ENCODE data around the gene RFESD. TPM values are rescaled to one million over a fixed set of nuclear protein-coding genes. Genes with fewer than 3 reads are reported as not detected.
"Not testable (repeated sequence)": the region's sequence is repeated elsewhere in the genome, so short reads cannot be mapped to it uniquely, and the experiment has no call there.

Gene RFESD
- total RNA-seq, 1 donor from 2014 or later, result 4.4 TPM

DNA sequence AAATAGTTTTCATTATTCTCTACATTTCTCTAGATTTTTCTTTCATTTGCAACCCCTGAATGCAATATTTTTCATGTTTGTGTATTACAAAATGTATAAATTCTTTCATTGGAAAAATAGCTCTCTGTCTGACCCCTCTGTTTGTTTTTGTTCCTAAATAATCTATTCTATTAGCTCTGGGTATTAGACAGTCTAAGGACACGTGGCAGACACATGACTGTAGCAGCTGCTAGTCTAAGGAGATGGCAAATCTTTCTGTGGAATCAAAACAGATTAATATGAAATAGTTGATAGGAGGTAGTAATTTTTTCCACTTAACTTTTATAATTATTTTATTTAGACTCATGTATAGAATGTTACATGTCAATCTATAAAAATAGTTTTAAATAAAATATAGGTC is 57.6 kb downstream of the RFESD start:
- Mint-ChIP-seq H3K27ac (no peak overlapping the region), H3K27me3 (ENCODE audit: insufficient read depth, low read depth) (no peaks in the 10 kb centered on the region), H3K4me3 (no peak overlapping the region), H3K9me3 (no peaks in the 10 kb centered on the region), H3K36me3 (no peaks in the 10 kb centered on the region), H3K4me1 (no peaks in the 10 kb centered on the region)
- TF ChIP-seq EZH2 (IDR thresholded peaks at IDR 0.05) (no peak), CTCF (IDR thresholded peaks at IDR 0.05) (no peak), EZH2phosphoT487 (IDR thresholded peaks at IDR 0.05) (no peak)
- no peak overlapping the region for H3K9ac ChIP-seq
- H4K20me1 ChIP-seq (ENCODE audit: low read depth), result no peaks in the 10 kb centered on the region
- H3K36me3 ChIP-seq, result no peaks in the 10 kb centered on the region
- H3K27ac ChIP-seq, result no peak overlapping the region
- H3K79me2 ChIP-seq (ENCODE audit: low read depth), result no peaks in the 10 kb centered on the region
- no peaks in the 10 kb centered on the region for H3K27me3 ChIP-seq
- no peak overlapping the region for H3K4me3 ChIP-seq
- no peak for DNase-seq (ENCODE audit: low spot score)
- H3K9me3 ChIP-seq (ENCODE audit: low read depth), result no peaks in the 10 kb centered on the region
- no peak overlapping the region for H3K4me2 ChIP-seq
- no peak overlapping the region for H2AFZ ChIP-seq (replicated peaks)
- peaks cover 7% of the 10 kb centered on the region for H3K4me1 ChIP-seq
- no peaks in the 10 kb centered on the region for H3F3A ChIP-seq (ENCODE audit: low read depth)

GRCh38 chr5:95706196-95706595 is 59.6 kb downstream of the RFESD start:
- not testable (repeated sequence) for H3K4me2 ChIP-seq; H3K27me3 Mint-ChIP-seq (ENCODE audit: insufficient read depth, low read depth); H3K27ac Mint-ChIP-seq; H3K4me1 Mint-ChIP-seq; H3K9ac ChIP-seq; H2AFZ ChIP-seq (replicated peaks); H3K4me3 Mint-ChIP-seq; H3K27ac ChIP-seq; H3K36me3 Mint-ChIP-seq; H3K9me3 Mint-ChIP-seq; H3K4me3 ChIP-seq; H3K9me3 ChIP-seq (ENCODE audit: low read depth); H3F3A ChIP-seq (ENCODE audit: low read depth); H3K36me3 ChIP-seq; H4K20me1 ChIP-seq (ENCODE audit: low read depth); DNase-seq (ENCODE audit: low spot score); H3K27me3 ChIP-seq; H3K79me2 ChIP-seq (ENCODE audit: low read depth)
- H3K4me1 ChIP-seq, result peaks cover 13% of the 10 kb centered on the region

- H3K4me3 Mint-ChIP-seq, result no peak overlapping the region
- Histone ChIP-seq H3K4me1 (peaks cover 13% of the 10 kb centered on the region), H3K4me2 (no peak overlapping the region), H3F3A (ENCODE audit: low read depth) (no peaks in the 10 kb centered on the region), H3K27ac (no peak overlapping the region), H3K4me3 (no peak overlapping the region), H3K9ac (no peak overlapping the region), H3K27me3 (no peaks in the 10 kb centered on the region), H3K36me3 (no peaks in the 10 kb centered on the region), H4K20me1 (ENCODE audit: low read depth) (no peaks in the 10 kb centered on the region), H2AFZ (replicated peaks) (no peak overlapping the region), H3K9me3 (ENCODE audit: low read depth) (no peaks in the 10 kb centered on the region), H3K79me2 (ENCODE audit: low read depth) (no peaks in the 10 kb centered on the region)
- peaks cover 3% of the 10 kb centered on the region for H3K9me3 Mint-ChIP-seq
- peaks cover 2% of the 10 kb centered on the region for H3K36me3 Mint-ChIP-seq
- H3K27me3 Mint-ChIP-seq (ENCODE audit: insufficient read depth, low read depth), result peaks cover 5% of the 10 kb centered on the region
- no peak overlapping the region for H3K27ac Mint-ChIP-seq
- H3K4me1 Mint-ChIP-seq, result peaks cover 13% of the 10 kb centered on the region
- TF ChIP-seq EZH2phosphoT487 (IDR thresholded peaks at IDR 0.05) (no peak), EZH2 (IDR thresholded peaks at IDR 0.05) (no peak), CTCF (IDR thresholded peaks at IDR 0.05) (no peak)
- DNase-seq (ENCODE audit: low spot score), result no peak
These were observed 60.5 kb downstream of the RFESD start for GRCh38 chr5:95707055-95707454.

Other genes starting within 250 kb of the RFESD start
- gene SKIC3, start 91.8 kb upstream of the RFESD start, total RNA-seq (ENCODE audit: low replicate concordance), result 101 and 132 TPM in 2 replicates
- 13.9 and 21.3 TPM in 2 replicates for gene ARSK, start 91.7 kb upstream of the RFESD start, total RNA-seq (ENCODE audit: low replicate concordance)
- gene GPR150, start 26.7 kb upstream of the RFESD start, total RNA-seq (ENCODE audit: low replicate concordance), result 0.12 TPM in 1 of 2 replicates, not detected in the other
- not detected in 2 replicates for gene SPATA9, start 36.2 kb downstream of the RFESD start, total RNA-seq (ENCODE audit: low replicate concordance)
- gene RHOBTB3, start 84.6 kb downstream of the RFESD start, total RNA-seq (ENCODE audit: low replicate concordance), result 3.6 and 5.5 TPM in 2 replicates
- gene GLRX, start 175.9 kb downstream of the RFESD start, total RNA-seq (ENCODE audit: low replicate concordance), result 15.1 and 21.0 TPM in 2 replicates

Data from neural progenitor cell (in vitro differentiated cells).